Endodermal cell (in vitro differentiated cells): ENCODE measurements around the gene UBASH3A. TPM values are rescaled to one million over a fixed set of nuclear protein-coding genes. Genes with fewer than 3 reads are reported as not detected.

Experiments
- DNase-seq: peaks from one replicate; pipeline ENCODE4 v3.0.0-alpha.2; 2017
- H3K27ac ChIP-seq: 2 replicates; pipeline ENCODE4 v1.5.1; 2013; ENCODE audit warnings: mild to moderate bottlenecking, low read depth, low read length, moderate library complexity
- H3K27me3 ChIP-seq: 2 replicates; pipeline ENCODE4 v1.6.1; 2013; ENCODE audit warnings: mild to moderate bottlenecking, low read length, moderate library complexity; ENCODE audit not compliant: insufficient read depth, control insufficient read depth, poor library complexity, severe bottlenecking
- H3K36me3 ChIP-seq: 2 replicates; pipeline ENCODE4 v1.7.0; 2013; ENCODE audit warnings: mild to moderate bottlenecking, low read length, moderate library complexity; ENCODE audit not compliant: control insufficient read depth, insufficient read depth
- H3K4me1 ChIP-seq: one replicate; pipeline ENCODE4 v1.7.0; 2013; ENCODE audit warnings: low read length; ENCODE audit not compliant: control insufficient read depth, insufficient read depth
- H3K4me3 ChIP-seq: 2 replicates; pipeline ENCODE4 v1.5.1; 2013; ENCODE audit warnings: mild to moderate bottlenecking, low read length, moderate library complexity
- H3K9ac ChIP-seq: 2 replicates; pipeline ENCODE4 v1.6.1; 2013; ENCODE audit warnings: mild to moderate bottlenecking, low read length, moderate library complexity; ENCODE audit not compliant: poor library complexity, severe bottlenecking; ENCODE audit errors: extremely low read depth
- H3K9me3 ChIP-seq: 2 replicates; pipeline ENCODE4 v1.6.1; 2013; ENCODE audit warnings: mild to moderate bottlenecking, low read length, moderate library complexity; ENCODE audit not compliant: control insufficient read depth
- H3K27ac Mint-ChIP-seq: 2 replicates; pipeline ENCODE4 v1.8.0; 2020; ENCODE audit warnings: mixed read lengths
- H3K27me3 Mint-ChIP-seq: 2 replicates; pipeline ENCODE4 v1.8.0; 2021; ENCODE audit warnings: mild to moderate bottlenecking, mixed read lengths; ENCODE audit not compliant: insufficient read depth
- H3K36me3 Mint-ChIP-seq: 2 replicates; pipeline ENCODE4 v1.8.0; 2020; ENCODE audit warnings: low read depth, mixed read lengths
- H3K4me1 Mint-ChIP-seq: 2 replicates; pipeline ENCODE4 v1.8.0; 2020; ENCODE audit warnings: mixed read lengths
- H3K4me3 Mint-ChIP-seq: 2 replicates; pipeline ENCODE4 v1.8.0; 2020; ENCODE audit warnings: mild to moderate bottlenecking, moderate library complexity, mixed read lengths
- H3K9me3 Mint-ChIP-seq: 2 replicates; pipeline ENCODE4 v1.8.0; 2020; ENCODE audit warnings: mild to moderate bottlenecking, mixed read lengths
- CTCF ChIP-seq: fragments of 200-600 bp; sonication (generic); conservative IDR thresholded peaks from 2 replicates; pipeline ENCODE4 v1.5.0; 2021; ENCODE audit warnings: antibody characterized with exemption, mild to moderate bottlenecking
- WGBS, 2 experiments: methylation state at CpG; one replicate each; pipeline versions ENCODE4 v1.1.5 to v1.1.7; 2013; ENCODE audit warnings: missing lambda C conversion rate in 2 of 2, mixed read lengths in 1 of 2; ENCODE audit not compliant: insufficient coverage in 1 of 2, insufficient read length in 1 of 2; 5-methylcytosine and 5-hydroxymethylcytosine counted together
- total RNA-seq, 2 donors: library from RNA; stranded (reverse); fragmentation: NEBNext Ultra II Directional in 1 of 2; extraction: Animal tissue kit (Norgen Biotek cat#: 25700) in 1 of 2; gene quantifications; 2 replicates in 1 of 2; 3 replicates in 1 of 2; pipeline ENCODE4 v1.2.1, GENCODE V29; 2021

The UBASH3A gene
- total RNA-seq, 2 donors from 2014 or later, result not detected

- DNase-seq, result no peak
- 81 to 92% methylated on average over 5 to 12 of the region's 12 CpGs for WGBS, 2 experiments
- Histone ChIP-seq H3K27ac (no peak overlapping the region), H3K9me3 (no peaks in the 10 kb centered on the region), H3K27me3 (no peaks in the 10 kb centered on the region), H3K4me1 (no peaks in the 10 kb centered on the region), H3K4me3 (no peak overlapping the region), H3K36me3 (no peaks in the 10 kb centered on the region), H3K9ac (no peak overlapping the region)
- Mint-ChIP-seq H3K36me3 (no peaks in the 10 kb centered on the region), H3K27ac (no peak overlapping the region), H3K4me1 (no peaks in the 10 kb centered on the region), H3K4me3 (no peak overlapping the region), H3K9me3 (no peaks in the 10 kb centered on the region), H3K27me3 (peaks cover 5% of the 10 kb centered on the region)
- no peak for TF ChIP-seq CTCF
These were observed 36.6 kb downstream of the UBASH3A start for GRCh38 chr21:42440187-42440792.

GRCh38 chr21:42441963-42442362, 38.3 kb downstream of the UBASH3A start:
- Mint-ChIP-seq H3K4me3 (no peak overlapping the region), H3K27me3 (peaks cover 4% of the 10 kb centered on the region), H3K4me1 (no peaks in the 10 kb centered on the region), H3K27ac (no peak overlapping the region), H3K36me3 (no peaks in the 10 kb centered on the region), H3K9me3 (no peaks in the 10 kb centered on the region)
- H3K27ac ChIP-seq, result no peak overlapping the region
- peaks cover 5% of the 10 kb centered on the region for H3K27me3 ChIP-seq
- H3K9ac ChIP-seq, result no peak overlapping the region
- TF ChIP-seq CTCF, result no peak
- no peak for DNase-seq
- no peak overlapping the region for H3K4me3 ChIP-seq
- no peaks in the 10 kb centered on the region for H3K9me3 ChIP-seq
- H3K4me1 ChIP-seq, result no peaks in the 10 kb centered on the region
- 71 to 83% methylated on average over 2 to 6 of the region's 6 CpGs for WGBS, 2 experiments
- H3K36me3 ChIP-seq, result no peaks in the 10 kb centered on the region

GRCh38 chr21:42443181-42443785, 39.6 kb downstream of the UBASH3A start:
- Histone ChIP-seq H3K27me3 (peaks cover 6% of the 10 kb centered on the region), H3K4me3 (no peak overlapping the region), H3K27ac (no peak overlapping the region), H3K9me3 (no peaks in the 10 kb centered on the region), H3K9ac (no peak overlapping the region), H3K36me3 (no peaks in the 10 kb centered on the region), H3K4me1 (no peaks in the 10 kb centered on the region)
- Mint-ChIP-seq H3K9me3 (no peaks in the 10 kb centered on the region), H3K27me3 (no peaks in the 10 kb centered on the region), H3K4me1 (no peaks in the 10 kb centered on the region), H3K27ac (no peak overlapping the region), H3K4me3 (no peak overlapping the region), H3K36me3 (no peaks in the 10 kb centered on the region)
- DNase-seq, result no peak
- no peak for TF ChIP-seq CTCF
- 87 to 100% methylated on average over 3 to 15 of the region's 15 CpGs for WGBS, 2 experiments
